ENCODE data around the gene CCDC178.

The CCDC178 gene

DNA sequence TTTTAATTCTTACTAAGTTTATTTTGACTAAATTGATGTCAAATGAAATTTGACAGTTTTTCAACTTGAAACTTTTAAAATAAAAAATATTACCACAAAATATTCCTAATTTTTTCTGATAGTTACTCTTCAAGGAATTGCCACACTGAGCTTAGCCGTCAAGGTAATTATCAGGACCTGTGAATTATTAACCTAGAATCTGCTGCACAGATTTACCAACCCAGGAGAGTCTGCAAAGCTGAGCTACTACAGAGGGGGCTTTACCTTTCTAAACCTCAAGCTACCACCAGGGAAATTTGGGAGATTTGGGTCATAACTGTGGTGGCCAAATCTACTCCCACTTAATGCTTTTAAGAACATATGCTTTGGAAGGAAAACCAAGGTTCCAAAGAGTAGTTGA is 324.6 kb downstream of the CCDC178 start:
- TF ChIP-seq, protein P1, sequence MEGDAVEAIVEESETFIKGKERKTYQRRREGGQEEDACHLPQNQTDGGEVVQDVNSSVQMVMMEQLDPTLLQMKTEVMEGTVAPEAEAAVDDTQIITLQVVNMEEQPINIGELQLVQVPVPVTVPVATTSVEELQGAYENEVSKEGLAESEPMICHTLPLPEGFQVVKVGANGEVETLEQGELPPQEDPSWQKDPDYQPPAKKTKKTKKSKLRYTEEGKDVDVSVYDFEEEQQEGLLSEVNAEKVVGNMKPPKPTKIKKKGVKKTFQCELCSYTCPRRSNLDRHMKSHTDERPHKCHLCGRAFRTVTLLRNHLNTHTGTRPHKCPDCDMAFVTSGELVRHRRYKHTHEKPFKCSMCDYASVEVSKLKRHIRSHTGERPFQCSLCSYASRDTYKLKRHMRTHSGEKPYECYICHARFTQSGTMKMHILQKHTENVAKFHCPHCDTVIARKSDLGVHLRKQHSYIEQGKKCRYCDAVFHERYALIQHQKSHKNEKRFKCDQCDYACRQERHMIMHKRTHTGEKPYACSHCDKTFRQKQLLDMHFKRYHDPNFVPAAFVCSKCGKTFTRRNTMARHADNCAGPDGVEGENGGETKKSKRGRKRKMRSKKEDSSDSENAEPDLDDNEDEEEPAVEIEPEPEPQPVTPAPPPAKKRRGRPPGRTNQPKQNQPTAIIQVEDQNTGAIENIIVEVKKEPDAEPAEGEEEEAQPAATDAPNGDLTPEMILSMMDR (IDR thresholded peaks at IDR 0.05; ENCODE audit: poor library complexity, severe bottlenecking), result no peak
- H3K4me1 ChIP-seq (ENCODE audit: insufficient read depth, poor library complexity, severe bottlenecking), result no peaks in the 10 kb centered on the region
- ATAC-seq (ENCODE audit: low read depth), result no peak
- H3K4me3 ChIP-seq (ENCODE audit: severe bottlenecking), result no peak overlapping the region
- peaks cover 4% of the 10 kb centered on the region for H3K27me3 ChIP-seq (ENCODE audit: insufficient read depth, poor library complexity, severe bottlenecking)
- no peaks in the 10 kb centered on the region for H3K9me3 ChIP-seq (ENCODE audit: severe bottlenecking)
- DNase-seq (ENCODE audit: low spot score), result no peak
- no peak overlapping the region for H3K27ac ChIP-seq (ENCODE audit: poor library complexity, severe bottlenecking)
- no peaks in the 10 kb centered on the region for H3K36me3 ChIP-seq (ENCODE audit: low read depth)

DNA sequence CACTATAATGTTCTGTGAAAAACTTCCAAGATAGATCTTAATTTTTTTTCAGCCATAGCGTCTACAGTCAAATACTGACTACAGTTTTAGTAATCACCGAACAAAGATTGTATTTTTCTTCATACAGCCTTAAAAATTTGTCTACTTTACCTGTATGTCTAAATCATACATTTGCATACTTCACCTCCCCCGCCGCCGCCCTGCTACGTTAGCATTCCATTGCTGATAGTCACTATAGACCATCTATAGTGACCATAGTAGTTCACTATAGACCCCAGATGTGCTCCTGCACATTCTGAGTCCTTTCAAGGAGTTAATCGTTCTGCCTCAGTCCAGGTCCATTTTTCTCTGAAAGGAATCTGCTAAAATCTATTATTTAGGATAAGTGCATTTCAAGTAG is 325.0 kb downstream of the CCDC178 start:
- Histone ChIP-seq H3K27me3 (ENCODE audit: insufficient read depth, poor library complexity, severe bottlenecking) (peaks cover 7% of the 10 kb centered on the region), H3K27ac (ENCODE audit: poor library complexity, severe bottlenecking) (no peak overlapping the region), H3K9me3 (ENCODE audit: severe bottlenecking) (no peaks in the 10 kb centered on the region), H3K4me1 (ENCODE audit: insufficient read depth, poor library complexity, severe bottlenecking) (no peaks in the 10 kb centered on the region), H3K36me3 (ENCODE audit: low read depth) (no peaks in the 10 kb centered on the region), H3K4me3 (ENCODE audit: severe bottlenecking) (no peak overlapping the region)
- no peak for DNase-seq (ENCODE audit: low spot score)
- ATAC-seq (ENCODE audit: low read depth), result no peak
- TF ChIP-seq, protein P1 (IDR thresholded peaks at IDR 0.05; ENCODE audit: poor library complexity, severe bottlenecking), result no peak

DNA sequence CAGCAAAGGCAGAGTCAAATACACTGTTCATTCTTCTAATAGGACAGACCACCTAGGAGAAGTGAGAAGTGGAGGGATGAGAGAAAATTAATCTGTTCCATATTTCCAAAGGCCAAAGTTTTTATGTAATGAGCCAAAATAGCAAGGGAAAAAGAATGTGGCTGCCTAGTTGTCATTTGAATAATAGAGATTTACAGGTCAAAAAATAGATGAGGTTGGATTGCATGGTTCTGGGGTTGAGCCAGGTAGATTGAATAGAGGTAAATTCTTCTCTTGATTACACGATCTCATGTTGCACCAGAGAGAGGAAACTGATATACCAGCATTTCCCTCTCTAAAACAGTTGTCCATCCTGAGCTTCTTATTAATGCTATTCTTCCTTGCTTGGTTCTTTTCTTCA is 325.8 kb downstream of the CCDC178 start:
- TF ChIP-seq, protein P1 (IDR thresholded peaks at IDR 0.05; ENCODE audit: poor library complexity, severe bottlenecking), result no peak
- Histone ChIP-seq H3K27ac (ENCODE audit: poor library complexity, severe bottlenecking) (no peak overlapping the region), H3K4me1 (ENCODE audit: insufficient read depth, poor library complexity, severe bottlenecking) (no peaks in the 10 kb centered on the region), H3K36me3 (ENCODE audit: low read depth) (no peaks in the 10 kb centered on the region), H3K4me3 (ENCODE audit: severe bottlenecking) (no peak overlapping the region), H3K27me3 (ENCODE audit: insufficient read depth, poor library complexity, severe bottlenecking) (peaks cover 13% of the 10 kb centered on the region), H3K9me3 (ENCODE audit: severe bottlenecking) (no peaks in the 10 kb centered on the region)
- no peak for ATAC-seq (ENCODE audit: low read depth)
- no peak for DNase-seq (ENCODE audit: low spot score)

DNA sequence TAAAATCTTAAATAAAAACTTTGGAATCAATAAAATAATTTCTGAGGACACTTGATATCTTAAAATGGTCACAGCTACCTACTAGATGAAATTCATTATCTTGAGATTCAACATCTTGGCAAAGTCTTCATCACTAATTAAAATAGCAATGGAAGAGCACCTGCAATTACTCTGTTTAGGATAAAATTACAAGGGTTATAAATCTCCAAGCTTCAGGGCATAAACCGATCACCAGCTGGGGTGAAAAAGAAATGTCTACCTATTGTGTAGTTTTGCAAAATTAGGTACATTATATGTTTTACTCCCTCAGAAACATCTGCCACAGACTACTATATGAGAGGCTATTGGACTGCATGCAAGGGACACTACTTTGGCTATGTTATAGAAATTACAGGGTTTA is 327.1 kb downstream of the CCDC178 start:
- ATAC-seq (ENCODE audit: low read depth) (no peak), DNase-seq (ENCODE audit: low spot score) (no peak)
- H3K4me3 ChIP-seq (ENCODE audit: severe bottlenecking), result no peak overlapping the region
- no peak overlapping the region for H3K27ac ChIP-seq (ENCODE audit: poor library complexity, severe bottlenecking)
- H3K4me1 ChIP-seq (ENCODE audit: insufficient read depth, poor library complexity, severe bottlenecking), result no peaks in the 10 kb centered on the region
- H3K36me3 ChIP-seq (ENCODE audit: low read depth), result no peaks in the 10 kb centered on the region
- H3K27me3 ChIP-seq (ENCODE audit: insufficient read depth, poor library complexity, severe bottlenecking), result peaks cover 21% of the 10 kb centered on the region
- TF ChIP-seq, protein P1 (IDR thresholded peaks at IDR 0.05; ENCODE audit: poor library complexity, severe bottlenecking), result no peak
- no peaks in the 10 kb centered on the region for H3K9me3 ChIP-seq (ENCODE audit: severe bottlenecking)

DNA sequence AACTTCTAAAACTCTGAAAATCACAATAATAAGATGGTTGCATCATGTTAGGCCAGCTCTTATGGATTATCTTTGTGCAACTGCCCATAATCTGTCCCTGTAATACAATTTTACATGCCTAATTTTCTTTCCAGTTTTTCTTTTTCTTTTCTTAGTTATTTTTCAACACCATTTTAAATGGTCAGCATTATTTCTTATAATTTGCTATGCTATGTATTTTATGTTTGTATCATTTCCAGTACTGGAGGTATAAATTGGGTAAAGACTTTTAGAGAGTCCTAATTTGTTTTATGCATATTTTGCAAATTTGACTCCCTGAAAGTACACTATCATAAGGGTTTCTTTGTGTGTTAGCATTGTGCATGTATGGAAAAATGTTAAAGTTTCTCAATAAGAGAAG is 333.0 kb downstream of the CCDC178 start:
- Histone ChIP-seq H3K4me3 (ENCODE audit: severe bottlenecking) (no peak overlapping the region), H3K36me3 (ENCODE audit: low read depth) (no peaks in the 10 kb centered on the region), H3K27me3 (ENCODE audit: insufficient read depth, poor library complexity, severe bottlenecking) (peaks cover 29% of the 10 kb centered on the region), H3K9me3 (ENCODE audit: severe bottlenecking) (no peaks in the 10 kb centered on the region), H3K27ac (ENCODE audit: poor library complexity, severe bottlenecking) (no peak overlapping the region), H3K4me1 (ENCODE audit: insufficient read depth, poor library complexity, severe bottlenecking) (no peaks in the 10 kb centered on the region)
- DNase-seq (ENCODE audit: low spot score) (no peak), ATAC-seq (ENCODE audit: low read depth) (no peak)
- TF ChIP-seq, protein P1 (IDR thresholded peaks at IDR 0.05; ENCODE audit: poor library complexity, severe bottlenecking), result no peak
